Epithelial cell of proximal tubule (primary cell): Measurements from ENCODE around the gene SFTPB. TPM values are rescaled to one million over a fixed set of nuclear protein-coding genes. Genes with fewer than 3 reads are reported as not detected.
"Not testable (repeated sequence)": the region's sequence is repeated elsewhere in the genome, so short reads cannot be mapped to it uniquely, and the experiment has no call there.

Experiments used
- DNase-seq: peaks from one replicate; pipeline ENCODE4 v3.0.0-alpha.2; 2011; ENCODE audit warnings: low read depth
- H3K4me3 ChIP-seq: 2 replicates; pipeline ENCODE4 v1.5.1; 2011; ENCODE audit warnings: low read depth, mild to moderate bottlenecking, low read length
- CTCF ChIP-seq: conservative IDR thresholded peaks from 2 replicates; pipeline ENCODE4 v1.5.1; 2012; ENCODE audit warnings: low read depth, mild to moderate bottlenecking, low read length
- total RNA-seq: library from RNA; depleted of rRNA; stranded (reverse); fragments of >200 nt; gene quantifications from 2 replicates; pipeline ENCODE4 v1.2.3, GENCODE V29; 2015

SFTPB gene
- total RNA-seq = not detected in 2 replicates

- no peak within 1 kb of the TSS for H3K4me3 ChIP-seq
- no peak for TF ChIP-seq CTCF
- DNase-seq = no peak
Measured at GRCh38 chr2:85668009-85668856, at the start of gene SFTPB. SFTPB (minus strand) TSS chr2:85668199; CDS start chr2:85668183, 16 bp downstream.

- TF ChIP-seq CTCF = no peak
- DNase-seq = no peak
- no peak overlapping the region for H3K4me3 ChIP-seq
Measured at GRCh38 chr2:85717308-85718008, 49.5 kb upstream of the SFTPB start.

- TF ChIP-seq CTCF = no peak
- H3K4me3 ChIP-seq = no peak overlapping the region
- no peak for DNase-seq
Measured at GRCh38 chr2:85716346-85716914, 48.4 kb upstream of the SFTPB start.

GRCh38 chr2:85714841-85715240 lies 46.8 kb upstream of the SFTPB start:
- H3K4me3 ChIP-seq = no peak overlapping the region

GRCh38 chr2:85714421-85714820 lies 46.4 kb upstream of the SFTPB start:
- DNase-seq, H3K4me3 ChIP-seq: not testable (repeated sequence)

More at GRCh38 chr2:85714841-85715240, 46.8 kb upstream of the SFTPB start:
- no peak for TF ChIP-seq CTCF
- no peak for DNase-seq

GRCh38 chr2:85713836-85714235 lies 45.8 kb upstream of the SFTPB start:
- TF ChIP-seq CTCF = no peak
- H3K4me3 ChIP-seq = no peak overlapping the region
- no peak for DNase-seq

- TF ChIP-seq CTCF = no peak
- DNase-seq = no peak
- no peak overlapping the region for H3K4me3 ChIP-seq
Measured at GRCh38 chr2:85712849-85713612, 45.0 kb upstream of the SFTPB start.
